ENCODE results near the gene PKP1.
A peak's percentile ranks its signal among the peaks of the same experiment; 100 is the strongest.

The PKP1 gene

GRCh38 chr1:201376107-201376463 lies 92.8 kb downstream of the PKP1 start:
- H3K27ac ChIP-seq, result no peak overlapping the region
- TF ChIP-seq, protein P1, sequence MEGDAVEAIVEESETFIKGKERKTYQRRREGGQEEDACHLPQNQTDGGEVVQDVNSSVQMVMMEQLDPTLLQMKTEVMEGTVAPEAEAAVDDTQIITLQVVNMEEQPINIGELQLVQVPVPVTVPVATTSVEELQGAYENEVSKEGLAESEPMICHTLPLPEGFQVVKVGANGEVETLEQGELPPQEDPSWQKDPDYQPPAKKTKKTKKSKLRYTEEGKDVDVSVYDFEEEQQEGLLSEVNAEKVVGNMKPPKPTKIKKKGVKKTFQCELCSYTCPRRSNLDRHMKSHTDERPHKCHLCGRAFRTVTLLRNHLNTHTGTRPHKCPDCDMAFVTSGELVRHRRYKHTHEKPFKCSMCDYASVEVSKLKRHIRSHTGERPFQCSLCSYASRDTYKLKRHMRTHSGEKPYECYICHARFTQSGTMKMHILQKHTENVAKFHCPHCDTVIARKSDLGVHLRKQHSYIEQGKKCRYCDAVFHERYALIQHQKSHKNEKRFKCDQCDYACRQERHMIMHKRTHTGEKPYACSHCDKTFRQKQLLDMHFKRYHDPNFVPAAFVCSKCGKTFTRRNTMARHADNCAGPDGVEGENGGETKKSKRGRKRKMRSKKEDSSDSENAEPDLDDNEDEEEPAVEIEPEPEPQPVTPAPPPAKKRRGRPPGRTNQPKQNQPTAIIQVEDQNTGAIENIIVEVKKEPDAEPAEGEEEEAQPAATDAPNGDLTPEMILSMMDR (conservative IDR thresholded peaks at IDR 0.05), result no peak
- no peak for TF ChIP-seq ZFX (IDR thresholded peaks at IDR 0.05)

DNA sequence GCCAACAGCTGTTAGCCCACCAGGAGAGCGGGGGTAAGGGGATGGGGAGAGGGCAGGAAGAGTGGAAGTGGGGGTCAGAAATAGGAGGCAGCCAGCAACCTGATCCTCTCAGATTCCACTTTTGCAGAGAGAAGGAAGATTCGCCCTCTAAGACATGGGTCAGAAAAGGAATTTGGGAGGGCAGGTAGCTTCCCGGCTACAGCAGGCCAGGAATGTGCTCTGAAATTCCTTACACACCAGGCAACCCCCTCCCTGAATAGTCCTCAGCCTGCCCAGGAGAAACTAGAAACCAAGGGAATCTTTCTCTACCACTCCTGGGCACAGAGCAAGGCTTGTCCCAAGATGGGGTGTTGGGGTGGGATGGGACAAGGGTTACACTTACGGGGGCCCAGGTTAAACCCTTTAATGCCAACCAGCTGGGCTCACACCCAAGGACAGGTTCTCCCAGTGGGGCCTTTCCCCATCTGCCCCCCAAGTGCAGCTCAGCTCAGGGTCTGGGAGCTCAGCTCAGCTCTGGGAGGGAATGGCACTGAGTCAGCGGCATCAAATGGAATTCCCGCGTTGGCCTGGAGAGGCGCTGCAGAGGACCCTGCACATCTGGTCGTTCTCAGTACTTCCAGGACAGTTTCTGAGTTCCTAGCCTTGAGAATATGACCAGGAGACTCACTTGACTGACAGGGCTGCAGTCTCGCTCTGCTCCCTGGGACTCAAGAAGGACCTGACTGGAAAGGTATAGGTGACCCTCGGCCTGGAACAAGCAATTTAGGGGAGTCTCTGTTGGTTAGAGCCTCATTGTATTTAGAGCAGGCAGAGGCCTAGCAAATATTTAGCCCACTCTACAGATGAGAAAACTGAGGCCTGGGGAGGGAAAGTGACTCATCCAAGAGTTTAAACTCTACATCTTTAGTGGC lies 93.4 kb downstream of the PKP1 start:
- TF ChIP-seq, protein P1 (conservative IDR thresholded peaks at IDR 0.05), result peak; percentile 74
- no peak for TF ChIP-seq ZFX (IDR thresholded peaks at IDR 0.05)
- H3K27ac ChIP-seq, result no peak overlapping the region

DNA sequence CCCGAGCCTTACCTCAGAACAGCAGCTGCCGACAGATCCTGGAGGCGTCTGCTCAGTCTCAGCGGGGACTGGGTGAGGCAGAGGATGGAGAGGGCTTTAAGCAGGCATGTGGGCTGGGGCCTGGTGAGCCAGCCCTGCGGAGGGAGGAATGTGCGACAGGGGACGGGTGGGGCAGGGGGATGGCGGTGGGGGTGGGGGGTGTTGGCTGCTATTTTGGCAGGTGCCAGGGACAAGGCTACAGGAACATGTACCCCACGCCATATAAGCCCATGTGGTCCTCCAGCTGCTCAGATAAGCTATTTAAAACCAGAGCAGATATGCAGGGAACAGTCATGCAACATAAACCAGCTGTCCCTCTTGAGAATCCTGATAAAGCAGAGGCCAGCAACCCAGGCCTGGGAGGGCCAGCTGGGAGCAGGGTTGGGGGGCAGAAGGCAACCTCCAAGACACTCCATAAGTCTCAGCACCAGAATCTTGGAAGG lies 94.3 kb downstream of the PKP1 start, which contains the start of gene TNNT2:
TNNT2 (minus strand) TSS at position 70 of the 482 bp plus-strand sequence. CDS start 4,426 bp downstream, outside the sequence.
- TF ChIP-seq ZFX (IDR thresholded peaks at IDR 0.05), result no peak
- TF ChIP-seq, protein P1 (conservative IDR thresholded peaks at IDR 0.05), result no peak

GRCh38 chr1:201378804-201379203 lies 95.5 kb downstream of the PKP1 start:
- TF ChIP-seq, protein P1 (conservative IDR thresholded peaks at IDR 0.05), result no peak
- TF ChIP-seq ZFX (IDR thresholded peaks at IDR 0.05), result no peak

More for the DNA sequence above, 94.3 kb downstream of the PKP1 start, which contains the start of gene TNNT2:
- H3K27ac ChIP-seq, result no peak within 1 kb of the TSS

GRCh38 chr1:201379733-201380242 lies 96.5 kb downstream of the PKP1 start:
- no peak overlapping the region for H3K27ac ChIP-seq
- TF ChIP-seq ZFX (IDR thresholded peaks at IDR 0.05), result no peak

More at GRCh38 chr1:201378804-201379203, 95.5 kb downstream of the PKP1 start:
- H3K27ac ChIP-seq, result no peak overlapping the region

DNA sequence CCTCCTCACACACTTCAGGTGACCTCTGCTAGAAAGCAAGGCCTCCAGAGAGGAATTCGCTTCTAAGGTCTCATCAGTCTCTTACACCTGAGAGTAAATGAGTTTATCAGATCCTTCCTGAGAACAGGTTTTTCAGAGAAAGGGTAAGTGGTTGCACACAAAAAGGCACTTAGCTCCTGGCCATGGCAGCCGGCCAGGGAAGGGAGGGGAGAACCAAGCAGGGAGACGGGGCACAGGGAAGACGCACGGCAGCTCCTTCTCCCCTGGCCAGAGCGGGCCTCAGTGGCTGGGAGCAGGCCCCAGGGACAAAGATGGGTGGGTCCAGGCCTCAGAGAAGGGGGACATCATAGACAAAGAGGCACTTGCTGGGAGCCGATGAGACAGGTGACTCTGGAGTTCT lies 97.8 kb downstream of the PKP1 start:
- TF ChIP-seq ZFX (IDR thresholded peaks at IDR 0.05), result no peak
- TF ChIP-seq, protein P1 (conservative IDR thresholded peaks at IDR 0.05), result no peak
- H3K27ac ChIP-seq, result peak overlapping the region; percentile 3; the same call in 1 of the 2 replicates

Measured in C4-2B (cell line).